Ishikawa (cell line): Measurements from ENCODE around the gene FOXJ3.

Experiments
- FOXM1 ChIP-seq: IDR thresholded peaks from 2 replicates; pipeline ENCODE4 v1.6.1; 2012; ENCODE audit warnings: low read depth, borderline replicate concordance
- RAD21 ChIP-seq: IDR thresholded peaks from 2 replicates; pipeline ENCODE4 v1.6.1; 2012; ENCODE audit warnings: low read depth
- TAF1 ChIP-seq: IDR thresholded peaks from 2 replicates; pipeline ENCODE4 v1.6.1; 2012; ENCODE audit warnings: low read depth, mild to moderate bottlenecking

- TF ChIP-seq TAF1 (no peak), FOXM1 (no peak), RAD21 (no peak)
These were observed 156.8 kb downstream of the FOXJ3 start for GRCh38 chr1:42178249-42178648.
